Cardiac muscle cell (in vitro differentiated cells and primary cell): ENCODE measurements around the gene RELL1. TPM values are rescaled to one million over a fixed set of nuclear protein-coding genes. Genes with fewer than 3 reads are reported as not detected.

Experiments used
- DNase-seq, 2 donors: peaks; one replicate each; pipeline versions ENCODE4 v3.0.0 to v3.0.0-alpha.2; 2010 to 2017; ENCODE audit warnings: low read depth in 1 of 2, low spot score in 1 of 2
- H3K27ac ChIP-seq: fragments of 200-600 bp; sonication (generic); 2 replicates; pipeline ENCODE4 v1.5.1; 2016
- H3K27me3 ChIP-seq: fragments of 200-600 bp; sonication (generic); 2 replicates; pipeline ENCODE4 v1.6.0; 2016; ENCODE audit warnings: control low read depth
- H3K36me3 ChIP-seq: fragments of 200-600 bp; sonication (generic); 2 replicates; pipeline ENCODE4 v1.5.1; 2016; ENCODE audit warnings: control low read depth
- H3K4me1 ChIP-seq: fragments of 200-600 bp; sonication (generic); 2 replicates; pipeline ENCODE4 v1.8.1; 2017; ENCODE audit warnings: low read depth, mild to moderate bottlenecking, mixed run types
- H3K4me3 ChIP-seq: fragments of 200-600 bp; sonication (generic); 2 replicates; pipeline ENCODE4 v1.5.1; 2016; ENCODE audit warnings: mild to moderate bottlenecking
- H3K9me3 ChIP-seq: fragments of 200-600 bp; sonication (generic); 2 replicates; pipeline ENCODE4 v1.5.1; 2017; ENCODE audit warnings: low read depth, mild to moderate bottlenecking, control low read depth
- CTCF ChIP-seq: IDR thresholded peaks from 2 replicates; pipeline ENCODE4 v1.5.1; 2012; ENCODE audit warnings: low read depth, mild to moderate bottlenecking, low read length
- polyA plus RNA-seq: library from polyadenylated mRNA; unstranded; fragments of >200 nt; fragmentation: Nextera tagmentation; extraction: Ambion mirVana; gene quantifications from 2 replicates; pipeline ENCODE4 v1.2.1, GENCODE V29; 2016
- total RNA-seq: library from RNA; depleted of rRNA; stranded (reverse); fragments of >200 nt; gene quantifications from 2 replicates; pipeline ENCODE4 v1.2.3, GENCODE V29; 2016

RELL1 gene
- total RNA-seq (22.2 and 24.4 TPM in 2 replicates), polyA plus RNA-seq (4.4 and 5.1 TPM in 2 replicates)

- Histone ChIP-seq H3K27ac (peak within 1 kb of the TSS; percentile 74), H3K4me3 (peak within 1 kb of the TSS; percentile 86)
- TF ChIP-seq CTCF, result no peak
Observed at GRCh38 chr4:37686373-37687193, at the start of gene RELL1. TSS of gene RELL1 (minus strand) at chr4:37686376. CDS start at chr4:37686287, 89 bp downstream.

DNA sequence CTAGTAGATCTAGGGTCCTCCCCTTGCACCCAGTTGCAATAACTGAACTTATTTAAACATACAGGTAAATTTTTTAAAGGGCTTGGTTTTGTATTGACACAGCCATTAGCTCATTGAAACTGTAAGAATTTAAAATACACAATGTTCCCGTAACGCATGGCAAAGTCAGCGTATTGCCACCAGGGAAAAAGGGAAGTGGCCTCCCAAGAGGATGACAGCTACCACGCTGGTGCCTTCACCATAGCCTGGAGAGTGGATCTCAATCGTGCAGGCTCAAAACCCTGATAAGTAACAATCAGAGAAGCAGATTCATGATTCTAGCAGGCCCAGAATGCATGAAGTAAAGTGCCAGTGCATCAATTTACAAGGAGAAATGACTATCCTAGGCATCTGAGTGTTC, 49.4 kb upstream of the RELL1 start:
- no peaks in the 10 kb centered on the region for H3K36me3 ChIP-seq
- H3K27me3 ChIP-seq, result no peaks in the 10 kb centered on the region
- H3K4me1 ChIP-seq, result peaks cover 4% of the 10 kb centered on the region
- no peak for TF ChIP-seq CTCF
- DNase-seq, result no peak
- H3K9me3 ChIP-seq, result no peaks in the 10 kb centered on the region
- H3K27ac ChIP-seq, result no peak overlapping the region
- no peak overlapping the region for H3K4me3 ChIP-seq

More at GRCh38 chr4:37686373-37687193, at the start of gene RELL1:
- no peaks in the 10 kb centered on the region for H3K4me1 ChIP-seq
- H3K36me3 ChIP-seq, result no peaks in the 10 kb centered on the region
- peak; percentile 98 to 100 for DNase-seq
- no peaks in the 10 kb centered on the region for H3K9me3 ChIP-seq
- no peaks in the 10 kb centered on the region for H3K27me3 ChIP-seq

- no peak overlapping the region for H3K4me3 ChIP-seq
- H3K36me3 ChIP-seq, result no peaks in the 10 kb centered on the region
- TF ChIP-seq CTCF, result no peak
- no peaks in the 10 kb centered on the region for H3K27me3 ChIP-seq
- no peaks in the 10 kb centered on the region for H3K9me3 ChIP-seq
- DNase-seq, result no peak
- peaks cover 4% of the 10 kb centered on the region for H3K4me1 ChIP-seq
- H3K27ac ChIP-seq, result no peak overlapping the region
Observed at GRCh38 chr4:37734989-37735388, 48.8 kb upstream of the RELL1 start.

- Histone ChIP-seq H3K27ac (no peak overlapping the region), H3K4me1 (peaks cover 8% of the 10 kb centered on the region), H3K4me3 (no peak overlapping the region), H3K9me3 (no peaks in the 10 kb centered on the region), H3K36me3 (no peaks in the 10 kb centered on the region), H3K27me3 (no peaks in the 10 kb centered on the region)
- no peak for TF ChIP-seq CTCF
- no peak for DNase-seq
Observed at GRCh38 chr4:37733240-37733867, 47.2 kb upstream of the RELL1 start.

GRCh38 chr4:37732526-37733186, 46.5 kb upstream of the RELL1 start:
- H3K4me3 ChIP-seq, result no peak overlapping the region
- no peaks in the 10 kb centered on the region for H3K9me3 ChIP-seq
- no peak overlapping the region for H3K27ac ChIP-seq
- no peak for DNase-seq
- no peaks in the 10 kb centered on the region for H3K27me3 ChIP-seq
- H3K36me3 ChIP-seq, result no peaks in the 10 kb centered on the region
- no peak for TF ChIP-seq CTCF
- peaks cover 8% of the 10 kb centered on the region for H3K4me1 ChIP-seq
